GM19240 (cell line): ENCODE measurements around the gene DDX4.
A peak's percentile ranks its signal among the peaks of the same experiment; 100 is the strongest.
"Not testable (repeated sequence)": the region's sequence is repeated elsewhere in the genome, so short reads cannot be mapped to it uniquely, and the experiment has no call there.

Source experiments
- DNase-seq: peaks from one replicate; pipeline ENCODE4 v3.0.0; 2011; ENCODE audit warnings: low spot score; ENCODE audit not compliant: insufficient read length

Gene DDX4

DNA sequence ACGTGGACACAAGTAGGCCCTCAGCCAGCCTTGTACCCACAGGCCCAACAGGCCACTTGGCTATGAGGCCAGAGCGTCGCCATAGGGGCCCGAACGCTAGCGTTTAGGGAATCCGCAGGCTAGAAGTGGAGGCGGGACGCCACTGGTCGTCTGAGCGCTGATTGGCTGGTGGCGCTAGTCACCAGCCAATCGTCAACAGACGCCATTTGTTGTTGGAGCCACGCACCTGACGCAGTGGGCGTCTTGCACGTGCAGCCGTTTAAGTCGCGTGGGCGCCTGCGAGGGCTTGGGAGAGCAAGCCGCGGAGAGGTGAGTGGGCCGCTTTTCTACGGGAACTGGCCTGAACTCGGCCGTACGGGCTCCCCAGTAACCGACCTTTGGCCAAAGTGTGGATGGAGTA, at the start of gene DDX4:
DDX4 (plus strand) TSS at position 269 of the 400 bp plus-strand sequence. CDS start 903 bp downstream, outside the sequence.
- DNase-seq: no peak

DNA sequence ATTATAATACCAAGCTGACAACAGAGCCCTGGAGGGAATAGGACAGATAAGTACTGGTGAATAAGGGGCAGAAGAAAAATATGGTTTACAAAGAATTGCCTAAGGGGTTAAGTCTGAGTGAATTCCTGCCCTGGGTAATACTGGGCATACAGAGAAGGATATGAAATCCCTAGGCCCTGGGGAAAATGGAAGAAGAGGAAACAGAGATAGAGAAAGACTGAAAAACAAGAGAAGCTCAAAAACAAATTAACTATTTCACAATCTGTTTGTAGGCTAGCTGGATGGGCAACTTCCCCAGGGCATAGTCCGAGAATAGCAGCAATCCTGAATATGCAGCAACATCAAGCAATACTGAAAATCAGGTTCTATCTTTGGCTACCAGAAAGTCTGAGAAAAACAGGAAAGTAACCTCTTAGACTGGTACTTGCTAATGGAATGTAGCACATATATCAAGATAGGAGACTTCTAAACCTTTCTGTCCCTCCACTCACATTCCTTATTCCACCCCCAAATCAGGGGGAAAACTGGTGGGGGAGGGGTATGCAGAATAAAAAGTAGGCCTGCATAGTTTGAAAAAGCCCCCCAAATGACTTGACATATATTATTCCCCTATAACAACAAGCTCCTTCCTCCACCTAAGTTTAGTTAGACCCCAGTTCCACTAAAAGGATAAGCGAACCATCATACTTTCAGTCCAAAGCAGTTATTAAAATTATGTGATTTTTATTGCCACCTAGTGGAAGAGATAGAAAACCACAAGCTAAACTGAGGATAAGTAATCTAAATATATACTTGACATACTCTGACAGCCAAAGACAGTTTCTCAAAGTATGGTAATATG, 46.4 kb upstream of the DDX4 start:
- DNase-seq: no peak

DNA sequence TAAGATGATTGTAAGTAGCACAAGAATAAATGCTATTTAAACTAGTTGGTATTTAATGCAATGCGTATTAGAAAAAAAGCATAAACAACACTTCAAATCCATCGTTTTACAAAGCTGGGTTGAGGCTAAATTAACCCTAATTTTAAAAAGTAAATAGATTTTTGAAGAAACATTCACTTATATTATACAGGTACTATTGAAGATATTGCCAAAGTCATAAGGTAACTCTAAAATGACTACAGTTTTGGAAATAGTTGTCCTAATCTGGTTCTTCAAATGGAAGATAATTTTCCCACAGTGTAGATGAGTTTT, 45.8 kb upstream of the DDX4 start:
- no peak for DNase-seq

DNA sequence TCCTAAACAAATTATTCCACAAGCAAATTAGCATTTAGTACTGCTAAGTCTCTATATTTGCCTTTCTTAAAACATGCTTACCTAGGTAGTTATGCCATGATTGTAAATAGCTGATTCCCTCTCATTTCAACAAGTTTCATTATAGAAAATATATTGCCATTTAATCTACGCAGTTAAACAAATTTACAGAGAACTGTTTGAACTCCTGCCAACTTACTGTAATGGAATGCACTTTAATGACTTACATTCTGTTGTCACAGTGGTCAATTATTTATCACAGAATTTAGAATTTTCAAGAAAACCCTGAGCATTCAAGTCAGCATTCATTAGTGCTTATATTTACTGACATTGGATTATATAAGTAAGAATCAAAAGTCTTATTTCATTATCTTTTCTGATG, 45.4 kb upstream of the DDX4 start:
- no peak for DNase-seq

DNA sequence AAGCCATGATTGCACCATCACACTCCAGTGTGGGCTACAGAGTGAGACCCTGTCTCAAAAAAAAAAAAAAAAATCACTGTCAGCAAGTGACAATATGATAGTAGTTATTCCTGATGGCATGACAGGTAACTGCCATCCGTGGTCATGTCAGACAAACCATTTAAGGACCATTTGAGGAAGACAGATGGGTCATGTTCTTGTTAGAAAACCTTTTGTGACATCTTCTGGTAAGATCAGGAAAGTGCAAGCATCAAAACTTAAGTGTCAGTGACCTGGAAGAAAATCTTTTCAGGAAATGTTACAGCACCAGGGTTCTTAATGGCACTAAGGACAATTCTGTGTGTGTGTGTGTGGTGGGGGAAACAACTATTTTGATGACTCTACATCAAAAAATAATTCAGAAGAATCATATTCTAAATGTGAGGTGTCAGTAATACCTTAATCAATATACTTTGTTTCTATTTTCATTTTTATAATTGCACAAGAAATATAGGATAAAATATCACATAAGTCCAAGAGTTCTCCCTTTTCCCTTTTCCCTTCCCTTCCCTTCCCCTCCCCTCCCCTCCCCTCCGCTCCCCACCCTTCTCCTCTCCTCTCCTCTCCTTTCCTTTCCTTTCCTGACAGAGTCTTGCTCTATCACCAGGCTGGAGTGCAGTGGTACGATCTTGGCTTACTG, 43.6 kb upstream of the DDX4 start:
- no peak for DNase-seq

DNA sequence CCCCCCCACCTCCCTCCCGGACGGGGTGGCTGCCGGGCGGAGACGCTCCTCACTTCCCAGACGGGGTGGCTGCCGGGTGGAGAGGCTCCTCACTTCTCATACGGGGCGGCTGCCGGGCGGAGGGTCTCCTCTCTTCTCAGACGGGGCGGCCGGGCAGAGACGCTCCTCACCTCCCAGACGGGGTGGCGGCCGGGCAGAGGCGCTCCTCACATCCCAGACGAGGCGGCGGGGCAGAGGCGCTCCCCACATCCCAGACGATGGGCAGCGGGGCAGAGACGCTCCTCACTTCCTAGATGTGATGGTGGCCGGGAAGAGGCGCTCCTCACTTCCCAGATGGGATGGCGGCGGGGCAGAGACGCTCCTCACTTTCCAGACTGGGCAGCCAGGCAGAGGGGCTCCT, 41.2 kb upstream of the DDX4 start:
- DNase-seq: not testable (repeated sequence)

DNA sequence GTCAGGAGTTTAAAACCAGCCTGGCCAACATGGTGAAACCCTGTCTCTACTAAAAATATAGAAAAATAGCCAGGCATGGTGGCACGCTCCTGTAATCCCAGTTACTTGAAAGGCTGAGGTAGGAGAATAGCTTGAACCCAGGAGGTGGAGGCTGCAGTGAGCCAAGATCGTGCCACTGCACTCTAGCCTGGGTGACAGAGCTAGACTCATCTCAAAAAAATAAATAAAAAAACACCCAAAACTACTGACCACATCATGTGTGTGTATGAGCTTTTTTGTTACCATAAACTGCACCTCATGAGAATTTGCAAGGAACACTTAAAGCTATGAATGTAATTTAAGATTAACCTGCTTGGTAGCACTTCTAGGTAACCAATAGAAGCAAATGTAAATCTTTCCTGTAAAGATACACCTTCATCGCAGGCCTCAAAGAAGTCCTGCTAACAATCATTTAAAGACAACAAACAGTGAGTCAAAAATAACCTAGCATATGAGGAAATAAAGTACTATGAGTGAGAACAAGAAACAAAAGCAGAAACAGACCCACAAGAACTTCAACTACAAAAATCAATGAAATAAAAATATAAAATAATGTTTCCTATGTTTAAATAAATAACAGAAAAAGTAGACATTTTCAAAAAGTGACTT, 38.7 kb upstream of the DDX4 start:
- no peak for DNase-seq

DNA sequence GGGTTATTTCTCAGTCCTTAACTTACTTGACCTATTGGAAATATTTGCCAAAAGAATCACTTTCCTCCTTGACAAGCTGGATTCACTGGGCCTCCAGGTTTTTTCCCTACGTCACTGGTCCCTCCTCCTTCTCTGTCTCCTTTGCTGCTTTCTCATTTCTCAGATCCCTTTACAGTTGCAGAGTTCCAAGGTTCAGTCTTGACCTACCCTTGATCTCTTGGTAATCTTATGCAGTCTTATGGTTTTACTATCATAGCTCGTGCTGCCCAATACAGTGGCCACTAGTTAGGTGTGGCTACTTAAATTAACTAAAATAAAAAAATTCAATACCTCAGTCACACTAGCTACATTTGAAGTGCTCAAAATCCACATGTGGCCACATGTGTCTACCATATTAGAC, 37.1 kb upstream of the DDX4 start:
- no peak for DNase-seq

DNA sequence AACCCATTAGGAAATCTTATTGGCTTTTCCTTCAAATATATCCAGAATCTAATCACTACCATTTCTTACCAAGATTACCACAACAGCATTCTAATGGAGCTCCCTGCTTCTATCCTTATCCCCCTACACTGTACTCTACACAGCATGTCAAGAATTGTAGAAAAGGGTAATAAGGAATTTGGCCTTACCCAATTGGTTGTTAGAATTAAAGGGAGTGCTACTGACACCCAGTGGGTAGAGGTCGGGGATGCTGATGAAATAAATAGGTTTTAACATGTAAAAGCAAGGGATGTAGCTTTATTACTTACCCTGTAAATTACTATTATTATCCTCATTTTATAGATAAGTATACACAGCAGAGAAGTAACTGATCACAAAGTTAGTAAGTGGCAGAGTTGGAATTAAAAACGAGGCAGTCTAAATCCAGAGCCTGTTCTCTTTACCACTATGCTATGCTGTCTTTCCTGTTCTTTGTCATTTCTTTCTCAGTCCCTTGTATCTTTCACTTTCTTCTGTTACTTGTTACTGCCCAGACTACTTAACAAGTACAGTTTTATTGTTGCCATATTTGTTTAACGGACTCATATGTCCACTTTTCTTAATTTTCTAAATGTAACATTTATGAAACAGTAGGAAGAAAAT, 36.3 kb upstream of the DDX4 start:
- DNase-seq: no peak

DNA sequence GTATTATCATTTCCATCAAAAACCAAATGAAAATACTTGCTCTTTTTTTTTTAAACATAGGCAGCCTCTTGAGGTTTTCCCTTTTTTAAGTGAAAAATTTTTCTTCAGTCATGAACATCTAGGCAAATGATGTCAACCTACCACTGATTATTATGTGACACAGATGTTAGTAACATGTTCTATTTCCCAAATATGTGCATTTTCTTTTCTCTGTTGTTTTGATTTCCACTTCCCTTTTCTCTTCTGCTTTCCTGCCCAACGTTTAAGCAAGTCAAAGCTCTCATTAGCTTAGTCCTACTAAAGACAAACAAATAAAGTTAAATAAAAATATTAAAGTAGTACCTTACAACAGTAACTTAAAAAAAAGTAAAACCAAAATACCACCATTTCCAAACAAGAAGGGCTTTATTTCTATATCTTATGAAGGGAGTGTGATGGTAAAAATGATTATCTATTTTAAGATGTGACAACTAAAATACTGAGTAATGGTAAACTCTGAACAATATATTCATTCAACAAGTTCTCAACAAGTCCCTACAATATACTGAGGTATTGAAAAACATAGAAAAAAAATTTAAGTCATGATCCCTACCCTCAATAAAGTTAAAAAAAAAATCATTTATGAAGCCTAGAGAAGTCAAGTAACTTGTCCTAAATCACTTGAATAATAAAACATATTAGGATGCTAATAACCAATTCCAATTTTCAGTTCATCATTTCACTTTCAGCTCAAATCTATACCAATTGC, 35.1 kb upstream of the DDX4 start:
- no peak for DNase-seq

DNA sequence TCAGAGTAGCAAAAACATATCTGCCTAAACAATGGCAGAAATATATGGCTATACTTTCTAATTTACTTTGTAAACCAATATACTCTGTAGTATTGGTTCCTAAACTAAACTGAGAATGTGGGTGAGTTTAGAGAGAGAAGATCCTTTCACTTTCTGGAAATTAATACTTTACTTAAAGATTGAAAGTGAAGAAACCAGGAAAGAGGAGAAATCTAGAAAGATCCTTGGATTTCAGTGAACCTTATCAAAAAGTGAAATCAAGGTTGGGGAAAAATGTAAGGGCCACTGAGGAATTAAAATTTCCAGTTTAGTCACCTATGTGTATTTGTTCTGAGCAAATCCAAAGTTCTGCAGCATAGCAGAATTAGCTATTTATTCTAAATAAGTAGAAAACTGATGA, 31.6 kb upstream of the DDX4 start:
- no peak for DNase-seq

DNA sequence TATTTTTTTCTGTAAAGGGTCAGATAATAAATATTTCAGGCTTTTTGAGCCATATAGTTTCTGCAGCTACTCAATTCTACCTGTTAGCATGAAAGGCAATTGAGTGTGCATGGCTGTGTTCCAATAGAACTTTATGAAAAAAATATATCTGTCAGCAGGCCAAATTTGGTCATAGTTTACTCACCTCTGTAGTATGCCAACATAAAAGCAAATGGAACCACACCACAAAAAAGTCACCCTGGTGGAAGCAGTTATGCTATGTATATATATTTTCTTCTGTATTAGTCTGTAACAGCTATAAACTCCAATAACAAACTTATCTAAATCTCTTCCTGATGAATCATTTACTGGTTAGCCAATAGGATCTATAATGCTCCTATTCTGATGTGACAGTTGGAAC, 29.1 kb upstream of the DDX4 start:
- no peak for DNase-seq

DNA sequence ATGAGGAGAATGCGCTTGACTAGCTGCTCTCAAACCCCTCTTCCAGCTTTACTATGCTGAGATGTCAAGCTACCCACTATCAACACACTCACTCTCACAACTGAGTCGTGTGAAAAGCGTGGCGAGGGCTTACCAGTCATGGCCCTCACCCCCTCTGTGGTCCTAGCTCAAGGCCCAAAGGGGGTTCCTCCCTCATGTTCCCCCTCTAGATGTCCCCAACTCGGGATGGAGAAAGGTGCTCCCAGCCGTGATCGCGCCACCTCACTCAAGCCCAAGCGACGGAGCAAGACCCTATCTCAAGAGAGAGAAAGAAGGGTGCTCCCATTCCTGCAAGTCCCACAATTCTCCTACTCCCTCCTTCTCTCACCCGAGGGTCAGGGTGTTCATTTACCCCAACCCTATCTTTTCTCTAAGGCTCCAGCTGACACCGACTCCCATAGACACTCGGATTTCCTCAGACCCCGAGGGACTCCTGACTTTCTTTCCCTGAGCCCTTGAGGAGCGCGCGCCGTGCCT, 26.3 kb upstream of the DDX4 start:
- no peak for DNase-seq

DNA sequence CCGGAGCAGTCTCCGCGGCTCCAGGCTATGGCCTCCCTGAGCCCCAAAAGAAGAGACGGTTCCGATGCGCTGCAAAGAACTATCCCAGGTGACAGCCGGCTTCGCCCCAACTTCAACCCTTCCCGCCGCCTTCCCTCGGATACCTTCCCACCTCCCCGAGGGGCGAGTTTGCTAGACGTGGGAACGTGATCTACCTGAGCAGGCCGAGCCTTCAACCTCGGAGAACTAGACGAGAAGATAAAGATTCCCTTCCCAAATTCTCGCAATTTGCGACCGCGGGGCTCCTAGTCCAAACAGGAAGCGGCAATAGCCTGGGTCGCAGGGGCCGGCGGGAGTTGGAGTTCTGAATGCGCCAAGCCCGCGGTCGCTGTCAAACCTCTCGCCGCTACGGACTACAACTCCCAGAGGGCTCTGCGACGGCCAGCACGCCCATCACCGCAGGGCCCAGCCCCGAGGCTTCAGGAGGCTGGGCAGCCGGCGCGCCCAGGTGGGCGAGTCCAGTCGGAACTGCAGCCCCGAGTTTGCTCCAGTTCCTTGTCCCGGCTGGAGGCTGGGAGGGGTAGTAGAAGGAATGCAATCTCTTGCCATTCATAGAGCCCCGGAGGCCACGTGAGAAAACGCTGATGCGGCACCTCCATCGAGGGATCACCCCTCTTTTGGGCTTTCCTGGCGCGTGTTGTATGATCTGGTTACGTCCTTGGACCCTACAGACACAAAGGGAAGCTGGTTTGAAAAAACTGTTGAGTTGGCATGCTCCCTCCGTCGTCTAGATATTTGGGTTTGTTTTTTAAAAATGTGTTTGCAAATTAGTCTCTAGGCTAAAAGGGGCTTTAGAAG, 25.6 kb upstream of the DDX4 start, which contains the start of gene SLC38A9:
SLC38A9 (minus strand) TSS at position 302 of the 837 bp plus-strand sequence. CDS start 14,366 bp downstream, outside the sequence.
- peak; percentile 74 for DNase-seq

DNA sequence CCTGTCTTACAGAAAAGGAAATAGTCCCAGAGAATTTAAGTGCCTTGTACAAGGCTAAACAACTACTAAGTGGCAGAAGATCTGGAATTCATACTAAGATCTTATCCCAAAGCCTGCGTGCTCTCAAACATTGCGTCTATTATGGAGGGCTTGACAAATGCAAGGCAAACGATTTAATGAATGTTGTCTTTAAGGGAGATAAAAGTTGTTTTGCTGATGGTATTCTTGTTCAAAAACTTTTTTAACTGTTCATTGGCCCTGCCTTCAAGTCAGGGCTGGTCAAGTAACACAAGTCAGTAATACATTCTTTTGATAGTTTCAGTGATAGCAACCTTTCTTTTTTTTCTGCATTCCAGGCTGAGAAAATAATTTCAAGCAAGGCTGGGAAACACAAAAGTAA, 24.0 kb upstream of the DDX4 start:
- no peak for DNase-seq

DNA sequence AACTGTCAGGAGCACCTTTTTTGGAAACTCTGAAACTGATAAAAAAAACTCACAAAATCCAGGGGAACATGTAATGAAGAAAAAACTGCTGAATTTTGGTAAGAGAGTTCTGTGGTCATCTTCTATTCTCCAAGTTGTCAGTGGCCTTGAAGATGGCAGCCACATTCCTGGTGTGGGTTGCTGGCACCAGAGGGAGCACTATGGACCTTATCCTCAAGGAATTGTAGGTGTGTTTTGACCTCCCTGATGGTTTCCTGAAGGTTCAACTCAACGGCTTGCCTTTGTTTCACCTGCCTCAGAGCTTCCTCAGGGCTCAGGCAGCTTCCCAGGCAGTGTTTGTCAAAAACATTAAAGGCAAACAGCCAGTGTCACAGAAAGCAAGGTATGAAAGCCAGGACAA, 23.5 kb upstream of the DDX4 start:
- no peak for DNase-seq

DNA sequence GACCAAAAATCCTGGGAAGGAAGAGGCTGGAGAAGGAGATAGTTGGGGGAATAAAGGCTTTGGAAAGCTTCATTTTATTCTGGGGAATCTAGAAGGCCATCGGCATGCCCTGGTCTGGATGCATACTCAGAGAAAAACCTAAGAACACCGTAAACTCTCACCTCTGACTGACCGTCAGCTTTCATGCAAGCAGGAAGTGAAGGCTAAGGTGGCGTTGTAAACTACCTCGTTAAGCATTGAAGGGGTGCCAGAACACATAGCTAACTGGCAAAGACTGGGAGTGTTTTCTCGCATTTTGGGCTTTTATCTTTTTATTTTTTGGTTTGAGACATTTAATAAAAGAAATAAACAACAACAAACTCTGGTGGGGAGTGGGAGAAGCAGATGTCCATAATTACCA, 23.1 kb upstream of the DDX4 start:
- no peak for DNase-seq

DNA sequence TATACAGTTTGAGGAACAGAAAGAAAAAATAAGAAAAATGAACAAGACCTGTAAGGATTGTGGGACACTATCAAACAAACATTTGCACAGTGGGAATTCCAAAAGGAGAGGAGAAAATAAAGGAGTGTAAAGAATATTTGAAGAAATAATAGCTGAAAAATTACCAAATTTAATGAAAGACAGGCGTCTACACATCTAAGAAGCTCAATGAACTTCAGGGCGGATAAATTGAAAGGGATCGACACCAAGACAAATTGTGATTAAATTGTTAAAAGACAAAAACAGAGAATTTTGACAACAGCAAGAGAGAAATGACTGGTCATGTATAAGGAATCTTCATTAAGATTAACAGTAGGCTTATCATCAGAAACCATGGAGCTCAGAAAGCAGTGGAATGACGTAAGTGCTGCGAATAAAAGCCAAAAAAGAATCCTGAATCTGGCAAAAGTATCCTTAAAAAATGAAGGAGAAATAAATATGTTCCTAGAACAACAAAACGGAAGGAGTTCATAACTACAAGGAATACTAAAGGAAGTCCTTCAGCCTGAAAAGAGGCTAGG, 22.3 kb upstream of the DDX4 start:
- no peak for DNase-seq

DNA sequence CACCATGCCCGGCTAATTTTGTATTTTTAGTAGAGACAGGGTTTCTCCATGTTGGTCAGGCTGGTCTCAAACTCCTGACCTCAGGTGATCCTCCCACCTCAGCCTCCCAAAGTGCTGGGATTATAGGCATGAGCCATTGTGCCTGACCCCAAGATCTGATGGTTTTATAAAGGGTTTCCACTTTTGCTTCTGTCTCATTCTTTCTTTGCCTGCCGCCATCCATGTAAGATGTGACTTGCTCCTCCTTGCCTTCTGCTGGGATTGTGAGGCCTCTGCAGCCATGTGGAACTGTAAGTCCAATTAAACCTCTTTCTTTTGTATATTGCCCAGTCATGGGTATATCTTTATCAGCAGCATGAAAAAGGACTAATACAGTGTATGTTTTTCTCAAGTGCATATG, 18.8 kb upstream of the DDX4 start:
- DNase-seq: not testable (repeated sequence)

DNA sequence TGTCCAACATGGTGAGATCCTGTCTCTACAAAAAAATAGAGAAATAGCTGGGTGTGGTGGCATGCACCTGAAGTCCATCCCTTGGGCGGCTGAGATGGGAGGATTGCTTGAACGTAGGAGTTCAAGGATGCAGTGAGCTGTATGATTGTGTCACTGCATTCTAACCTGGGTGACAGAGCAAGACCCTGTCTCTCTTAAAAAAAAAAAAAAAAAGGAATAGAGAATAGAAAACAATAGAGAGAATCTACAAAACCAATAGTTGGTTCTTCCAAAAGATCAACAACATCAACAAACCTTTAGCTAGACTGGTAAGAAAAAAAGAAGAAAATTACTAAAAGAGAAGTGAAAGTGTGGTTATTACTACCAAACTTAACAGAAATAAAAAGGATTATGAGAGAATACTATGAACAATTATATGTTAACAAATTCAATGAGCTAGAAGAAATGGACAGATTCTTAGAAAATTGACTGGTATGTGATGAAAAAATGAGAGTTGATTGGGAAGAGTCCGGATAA, 17.6 kb upstream of the DDX4 start:
- DNase-seq: no peak
